Uterus (tissue), 4 donors: ENCODE data around the gene HMMR. TPM values are rescaled to one million over a fixed set of nuclear protein-coding genes. Genes with fewer than 3 reads are reported as not detected.

ENCODE experiments used
- DNase-seq, 2 donors: peaks; one replicate each; pipeline ENCODE4 v3.0.0-alpha.2; 2019 to 2020
- H3K27ac ChIP-seq, 2 donors: fragments of 200-600 bp; sonication (generic); 1 replicate in 1 of 2; 2 replicates in 1 of 2; pipeline ENCODE4 v1.5.1; 2016 to 2018
- H3K27me3 ChIP-seq, 2 donors: fragments of 200-600 bp; sonication (generic); one replicate each; pipeline ENCODE4 v1.5.1; 2018 to 2019; ENCODE audit warnings: control low read depth in 1 of 2
- H3K36me3 ChIP-seq, 2 donors: fragments of 200-600 bp; sonication (generic); one replicate each; pipeline ENCODE4 v1.5.1; 2019; ENCODE audit warnings: control low read depth in 1 of 2
- H3K4me1 ChIP-seq, 2 donors: fragments of 200-600 bp; sonication (generic); one replicate each; pipeline ENCODE4 v1.5.1; 2018 to 2019; ENCODE audit warnings: control low read depth in 1 of 2
- H3K4me3 ChIP-seq, 2 donors: fragments of 200-600 bp; sonication (generic); 1 replicate in 1 of 2; 2 replicates in 1 of 2; pipeline ENCODE4 v1.5.1; 2018 to 2019; ENCODE audit warnings: mild to moderate bottlenecking in 1 of 2
- H3K9me3 ChIP-seq, 2 donors: fragments of 200-600 bp; sonication (generic); one replicate each; pipeline ENCODE4 v1.5.1; 2019; ENCODE audit warnings: control low read depth in 1 of 2
- POLR2A ChIP-seq, 2 donors: fragments of 450-650 bp; IDR thresholded peaks; one replicate each; pipeline ENCODE4 v1.6.1; 2016; ENCODE audit warnings: antibody characterized with exemption in 2 of 2, mild to moderate bottlenecking in 1 of 2, moderate library complexity in 1 of 2
- intact Hi-C: fragments of 100-400 bp; cut with DNase I; formaldehyde crosslinking; loops from one replicate; pipeline ENCODE4 v1.15.1; 2023; ENCODE audit warnings: low total_unique reads
- total RNA-seq, 4 donors: library from RNA; depleted of rRNA in 3 of 4; stranded (reverse); fragments of >200 nt in 3 of 4; gene quantifications; one replicate each; pipeline versions ENCODE4 v1.1.0 to v1.2.4, GENCODE V29; 2014 to 2023
- TF ChIP-seq, protein P1 (sequence below), 4 experiments: fragments of 200-600 bp in 2 of 4; fragments of 450-650 bp in 2 of 4; sonication (generic) in 2 of 4; IDR thresholded peaks; one replicate each; pipeline ENCODE4 v1.5.1; 2016 to 2019; ENCODE audit warnings: antibody characterized with exemption in 4 of 4, mild to moderate bottlenecking in 2 of 4, moderate library complexity in 1 of 4
- donor health status: DM: yes; HTN: yes; CAD: no.

Gene HMMR
- total RNA-seq, 4 donors from 2014 or later: 13.8 TPM; not detected in 3

DNA sequence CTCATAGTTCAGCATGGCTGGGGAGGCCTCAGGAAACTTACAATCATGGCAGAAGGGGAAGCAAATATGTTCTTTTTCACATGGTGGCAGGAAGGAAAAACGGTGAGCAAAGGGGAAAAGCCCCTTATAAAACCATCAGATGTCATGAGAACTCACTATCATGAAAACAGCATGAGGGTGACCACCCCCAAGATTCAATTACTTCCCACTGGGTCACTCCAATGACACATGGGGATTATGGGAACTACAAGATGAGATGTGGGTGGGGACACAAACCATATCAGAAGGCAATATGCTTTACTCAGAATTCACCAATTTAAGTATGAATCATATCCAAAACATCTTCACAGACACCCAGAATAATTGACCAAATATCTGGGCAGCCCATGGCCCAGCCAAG, 64.7 kb downstream of the HMMR start:
- intact Hi-C loops: no loop called here
- Histone ChIP-seq H3K27me3 (no peaks in the 10 kb centered on the region), H3K27ac (no peak overlapping the region), H3K36me3 (no peaks in the 10 kb centered on the region), H3K9me3 (no peaks in the 10 kb centered on the region), H3K4me1 (no peaks in the 10 kb centered on the region), H3K4me3 (no peak overlapping the region)
- DNase-seq: no peak
- no peak for TF ChIP-seq POLR2A (IDR thresholded peaks at IDR 0.05)
- TF ChIP-seq, protein P1, sequence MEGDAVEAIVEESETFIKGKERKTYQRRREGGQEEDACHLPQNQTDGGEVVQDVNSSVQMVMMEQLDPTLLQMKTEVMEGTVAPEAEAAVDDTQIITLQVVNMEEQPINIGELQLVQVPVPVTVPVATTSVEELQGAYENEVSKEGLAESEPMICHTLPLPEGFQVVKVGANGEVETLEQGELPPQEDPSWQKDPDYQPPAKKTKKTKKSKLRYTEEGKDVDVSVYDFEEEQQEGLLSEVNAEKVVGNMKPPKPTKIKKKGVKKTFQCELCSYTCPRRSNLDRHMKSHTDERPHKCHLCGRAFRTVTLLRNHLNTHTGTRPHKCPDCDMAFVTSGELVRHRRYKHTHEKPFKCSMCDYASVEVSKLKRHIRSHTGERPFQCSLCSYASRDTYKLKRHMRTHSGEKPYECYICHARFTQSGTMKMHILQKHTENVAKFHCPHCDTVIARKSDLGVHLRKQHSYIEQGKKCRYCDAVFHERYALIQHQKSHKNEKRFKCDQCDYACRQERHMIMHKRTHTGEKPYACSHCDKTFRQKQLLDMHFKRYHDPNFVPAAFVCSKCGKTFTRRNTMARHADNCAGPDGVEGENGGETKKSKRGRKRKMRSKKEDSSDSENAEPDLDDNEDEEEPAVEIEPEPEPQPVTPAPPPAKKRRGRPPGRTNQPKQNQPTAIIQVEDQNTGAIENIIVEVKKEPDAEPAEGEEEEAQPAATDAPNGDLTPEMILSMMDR (IDR thresholded peaks at IDR 0.05): no peak

DNA sequence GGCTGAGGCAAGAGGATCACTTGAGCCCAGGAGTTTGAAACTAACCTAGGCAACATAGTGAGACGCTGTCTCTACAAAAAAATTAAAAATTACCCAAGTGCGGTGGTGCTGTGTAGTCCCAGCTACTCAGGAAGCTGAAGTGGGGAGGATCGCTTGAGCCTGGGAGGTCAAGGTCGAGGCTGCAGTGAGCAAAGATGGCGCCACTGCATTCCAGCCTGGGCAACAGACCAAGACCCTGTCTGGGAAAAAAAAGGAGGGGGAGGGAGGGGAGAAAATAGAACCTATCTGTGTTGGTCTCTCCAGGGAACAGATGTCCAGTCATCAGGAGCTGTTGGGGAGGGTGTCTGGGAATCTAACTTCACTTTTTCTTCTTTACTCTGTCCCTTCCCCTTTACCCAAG, 69.3 kb downstream of the HMMR start:
- H3K27me3 ChIP-seq: no peaks in the 10 kb centered on the region
- no peaks in the 10 kb centered on the region for H3K36me3 ChIP-seq
- no peaks in the 10 kb centered on the region for H3K4me1 ChIP-seq
- DNase-seq: no peak
- no peak overlapping the region for H3K4me3 ChIP-seq
- H3K27ac ChIP-seq: no peak overlapping the region
- TF ChIP-seq, protein P1 (IDR thresholded peaks at IDR 0.05): no peak
- TF ChIP-seq POLR2A (IDR thresholded peaks at IDR 0.05): no peak
- no peaks in the 10 kb centered on the region for H3K9me3 ChIP-seq
- intact Hi-C loops: no loop called here

- no peak for TF ChIP-seq POLR2A (IDR thresholded peaks at IDR 0.05)
- TF ChIP-seq, protein P1 (IDR thresholded peaks at IDR 0.05): no peak
- Histone ChIP-seq H3K4me1 (no peaks in the 10 kb centered on the region), H3K9me3 (no peaks in the 10 kb centered on the region), H3K36me3 (no peaks in the 10 kb centered on the region), H3K4me3 (no peak overlapping the region), H3K27me3 (no peaks in the 10 kb centered on the region), H3K27ac (no peak overlapping the region)
- intact Hi-C loops: no loop called here
- DNase-seq: no peak
Measured at GRCh38 chr5:163531272-163531671, 70.8 kb downstream of the HMMR start.

- Histone ChIP-seq H3K27me3 (no peaks in the 10 kb centered on the region), H3K4me3 (no peak overlapping the region), H3K4me1 (no peaks in the 10 kb centered on the region), H3K9me3 (no peaks in the 10 kb centered on the region), H3K36me3 (no peaks in the 10 kb centered on the region), H3K27ac (no peak overlapping the region)
- intact Hi-C loops: no loop called here
- TF ChIP-seq, protein P1 (IDR thresholded peaks at IDR 0.05): no peak
- no peak for TF ChIP-seq POLR2A (IDR thresholded peaks at IDR 0.05)
- DNase-seq: no peak
Measured at GRCh38 chr5:163532171-163533084, 72.0 kb downstream of the HMMR start.

- TF ChIP-seq POLR2A (IDR thresholded peaks at IDR 0.05): no peak
- TF ChIP-seq, protein P1 (IDR thresholded peaks at IDR 0.05): no peak
- no peak overlapping the region for H3K27ac ChIP-seq
- intact Hi-C loops: no loop called here
- H3K4me1 ChIP-seq: no peaks in the 10 kb centered on the region
- H3K4me3 ChIP-seq: no peak overlapping the region
- H3K27me3 ChIP-seq: no peaks in the 10 kb centered on the region
- H3K36me3 ChIP-seq: no peaks in the 10 kb centered on the region
- no peaks in the 10 kb centered on the region for H3K9me3 ChIP-seq
- no peak for DNase-seq
Measured at GRCh38 chr5:163533223-163533622, 72.8 kb downstream of the HMMR start.
